ENCODE results near the gene NXPE3. TPM values are rescaled to one million over a fixed set of nuclear protein-coding genes. Genes with fewer than 3 reads are reported as not detected.

The NXPE3 gene
- total RNA-seq, 1 experiment from 2014 or later, result 15.9 TPM

DNA sequence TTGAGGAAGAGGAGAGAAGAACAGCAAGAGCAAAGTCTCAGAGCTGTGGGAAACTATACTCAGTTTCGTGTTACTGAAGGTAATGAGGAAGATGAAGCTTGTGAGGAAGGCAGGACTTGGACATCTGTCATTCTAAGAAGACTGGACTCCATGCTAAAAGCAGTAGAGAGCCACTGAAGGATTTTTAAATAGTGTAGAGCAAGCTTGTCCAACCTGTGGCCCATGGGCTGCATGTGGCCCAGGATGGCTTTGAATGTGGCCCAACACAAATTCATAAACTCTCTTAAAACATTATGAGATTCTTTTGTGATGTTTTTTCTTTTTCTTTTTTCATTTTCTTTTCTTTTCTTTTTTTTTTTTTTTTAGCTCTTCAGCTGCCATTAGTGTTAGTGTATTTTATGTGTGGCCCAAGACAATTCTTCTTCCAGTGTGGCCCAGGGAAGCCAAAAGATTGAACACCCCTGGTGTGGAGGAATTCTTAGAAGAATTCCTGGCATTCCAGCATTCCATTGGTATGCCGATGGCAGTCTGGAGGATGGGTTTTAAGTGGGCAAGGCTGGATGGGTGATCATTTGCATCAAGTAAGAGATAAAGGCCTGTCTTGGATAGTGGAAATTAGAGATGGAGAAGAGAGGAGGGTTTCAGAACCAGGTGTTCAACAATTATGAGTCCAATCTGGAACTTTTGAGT lies 63.4 kb downstream of the NXPE3 start:
- Mint-ChIP-seq H3K4me3 (peak overlapping the region in 1 of 2 experiments; percentile 12; a peak in 3 of 5 replicates), H3K27ac (peak overlapping the region; percentile 91 to 99 (median 99)), H3K36me3 (ENCODE audit: insufficient read depth in 1 of 3, low read depth in 3 of 3) (peaks cover 0 to 5% (median 3%) of the 10 kb centered on the region in 3 experiments; a peak in 5 of 7 replicates), H3K9me3 (no peaks in the 10 kb centered on the region), H3K4me1 (peaks cover 37 to 46% of the 10 kb centered on the region in 2 experiments), H3K27me3 (ENCODE audit: low read depth) (no peaks in the 10 kb centered on the region)
- peak overlapping the region; percentile 99 for H3T11ph ChIP-seq (ENCODE audit: low read length)
- H2AFZ ChIP-seq (ENCODE audit: low read length), result no peak overlapping the region
- peaks cover 7% of the 10 kb centered on the region for H3K4me1 ChIP-seq (ENCODE audit: insufficient read depth, low read length)
- peak overlapping the region; percentile 99 for H3K27ac ChIP-seq (ENCODE audit: insufficient read length, low read depth, low read length)
- no peak overlapping the region for H3K9ac ChIP-seq (ENCODE audit: extremely low read depth, insufficient read length, low read length)
- no peak overlapping the region for H2BK120ac ChIP-seq (ENCODE audit: low read depth, low read length, poor library complexity, severe bottlenecking)
- H4K8ac ChIP-seq (replicated peaks; ENCODE audit: insufficient read length, low read depth, low read length), result no peak overlapping the region
- no peaks in the 10 kb centered on the region for H4K20me1 ChIP-seq (ENCODE audit: control insufficient read depth, insufficient read depth, insufficient read length)
- H2BK20ac ChIP-seq (ENCODE audit: low read depth, low read length, poor library complexity, severe bottlenecking), result peak overlapping the region; percentile 99
- H3K23ac ChIP-seq (ENCODE audit: insufficient read length, low read depth, low read length), result no peak overlapping the region
- H3K18ac ChIP-seq (ENCODE audit: insufficient read length, low read depth, low read length), result peak overlapping the region; percentile 89
- H4K5ac ChIP-seq (ENCODE audit: insufficient read length, low read depth, low read length), result no peak overlapping the region
- no peaks in the 10 kb centered on the region for H3K79me1 ChIP-seq (ENCODE audit: insufficient read depth, low read depth, low read length, poor library complexity, severe bottlenecking)
- H2BK15ac ChIP-seq (ENCODE audit: low read depth, low read length), result no peak overlapping the region
- peak overlapping the region; percentile 98 for H2BK5ac ChIP-seq (ENCODE audit: insufficient read length, low read length)
- H3K4me2 ChIP-seq (ENCODE audit: insufficient read depth, insufficient read length, low read length), result no peak overlapping the region
- H3K9me3 ChIP-seq (ENCODE audit: control insufficient read depth, low read depth, low read length), result no peaks in the 10 kb centered on the region
- peak; percentile 85 for DNase-seq
- H3K27me3 ChIP-seq (ENCODE audit: insufficient read depth, low read length), result no peaks in the 10 kb centered on the region
- H3K4ac ChIP-seq (ENCODE audit: low read depth, low read length), result peak overlapping the region; percentile 92
- no peak overlapping the region for H3K56ac ChIP-seq (ENCODE audit: insufficient read length, low read depth, low read length)
- TF ChIP-seq, protein P1, sequence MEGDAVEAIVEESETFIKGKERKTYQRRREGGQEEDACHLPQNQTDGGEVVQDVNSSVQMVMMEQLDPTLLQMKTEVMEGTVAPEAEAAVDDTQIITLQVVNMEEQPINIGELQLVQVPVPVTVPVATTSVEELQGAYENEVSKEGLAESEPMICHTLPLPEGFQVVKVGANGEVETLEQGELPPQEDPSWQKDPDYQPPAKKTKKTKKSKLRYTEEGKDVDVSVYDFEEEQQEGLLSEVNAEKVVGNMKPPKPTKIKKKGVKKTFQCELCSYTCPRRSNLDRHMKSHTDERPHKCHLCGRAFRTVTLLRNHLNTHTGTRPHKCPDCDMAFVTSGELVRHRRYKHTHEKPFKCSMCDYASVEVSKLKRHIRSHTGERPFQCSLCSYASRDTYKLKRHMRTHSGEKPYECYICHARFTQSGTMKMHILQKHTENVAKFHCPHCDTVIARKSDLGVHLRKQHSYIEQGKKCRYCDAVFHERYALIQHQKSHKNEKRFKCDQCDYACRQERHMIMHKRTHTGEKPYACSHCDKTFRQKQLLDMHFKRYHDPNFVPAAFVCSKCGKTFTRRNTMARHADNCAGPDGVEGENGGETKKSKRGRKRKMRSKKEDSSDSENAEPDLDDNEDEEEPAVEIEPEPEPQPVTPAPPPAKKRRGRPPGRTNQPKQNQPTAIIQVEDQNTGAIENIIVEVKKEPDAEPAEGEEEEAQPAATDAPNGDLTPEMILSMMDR (conservative IDR thresholded peaks at IDR 0.05), result no peak
- H4K91ac ChIP-seq (ENCODE audit: insufficient read length, low read depth, low read length), result peak overlapping the region; percentile 60
- peak overlapping the region; percentile 99 for H2AK5ac ChIP-seq (ENCODE audit: insufficient read length, low read length)
- no peaks in the 10 kb centered on the region for H3K79me2 ChIP-seq (ENCODE audit: insufficient read depth, low read length)
- H2BK12ac ChIP-seq (ENCODE audit: insufficient read length, low read depth, low read length), result peak overlapping the region; percentile 36
- H3K23me2 ChIP-seq (ENCODE audit: insufficient read length, low read depth, low read length, poor library complexity, severe bottlenecking), result no peaks in the 10 kb centered on the region
- no CpG with 5 or more reads among the region's 2 CpGs for WGBS (ENCODE audit: extremely low coverage, insufficient read length, low lambda C conversion rate)
- H3K14ac ChIP-seq (ENCODE audit: insufficient read depth, low read length), result peak overlapping the region; percentile 3; the same call in 1 of the 2 replicates
